Measurements from ENCODE around the gene PCDHGA5. TPM values are rescaled to one million over a fixed set of nuclear protein-coding genes. Genes with fewer than 3 reads are reported as not detected.

Gene PCDHGA5
- total and polyA plus RNA-seq, 2 donors (not counting 1 experiment from before 2014, with no cell fraction given) = 1.4 to 2.6 TPM

DNA sequence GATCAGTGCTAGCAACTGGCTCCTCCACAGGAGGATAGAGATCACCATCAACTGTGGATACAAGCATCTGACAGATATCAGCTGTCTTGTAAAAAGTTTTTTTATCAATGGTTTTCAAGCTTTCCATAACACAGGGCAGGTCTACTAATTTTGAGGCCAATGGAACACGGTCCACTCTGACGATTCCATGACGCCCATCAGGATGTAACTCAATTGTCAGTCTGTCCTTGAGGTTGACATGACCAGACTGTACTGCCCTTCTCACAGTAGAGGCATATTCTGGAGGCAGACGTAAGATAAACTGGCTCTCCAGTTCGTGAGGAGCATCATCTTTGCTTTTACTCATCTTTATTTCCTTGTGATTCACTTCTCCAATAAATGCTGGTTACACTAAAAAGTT is 44.3 kb upstream of the PCDHGA5 start:
- Histone ChIP-seq H3K27ac (ENCODE audit: insufficient read depth, low read length) (no peak overlapping the region), H3K79me2 (ENCODE audit: control insufficient read depth, insufficient read depth, low read length) (peaks cover 25% of the 10 kb centered on the region), H3K4me1 (ENCODE audit: control insufficient read depth, extremely low read depth, insufficient read depth, low read length) (no peaks in the 10 kb centered on the region), H3K27me3 (ENCODE audit: control insufficient read depth, insufficient read depth, low read length) (no peaks in the 10 kb centered on the region), H3K9me3 (ENCODE audit: control insufficient read depth, insufficient read depth, low read depth, low read length) (peaks cover 12% of the 10 kb centered on the region), H3K36me3 (ENCODE audit: control insufficient read depth, insufficient read depth, low read length) (peaks cover 5% of the 10 kb centered on the region), H4K20me1 (ENCODE audit: control insufficient read depth, extremely low read depth, insufficient read depth, low read length) (no peaks in the 10 kb centered on the region), H3K9ac (ENCODE audit: insufficient read depth, low read length) (no peak overlapping the region), H2AFZ (ENCODE audit: low read length) (no peak overlapping the region), H3K4me3 (replicated peaks in 1 of 4; ENCODE audit: control extremely low read depth in 1 of 4, insufficient read depth in 1 of 4, low read depth in 3 of 4, low read length in 4 of 4) (peak overlapping the region; percentile 89 to 99 (median 93)), H3K4me2 (ENCODE audit: extremely low read depth, insufficient read depth, low read length) (peak overlapping the region; percentile 63)
- TF ChIP-seq, protein P1, sequence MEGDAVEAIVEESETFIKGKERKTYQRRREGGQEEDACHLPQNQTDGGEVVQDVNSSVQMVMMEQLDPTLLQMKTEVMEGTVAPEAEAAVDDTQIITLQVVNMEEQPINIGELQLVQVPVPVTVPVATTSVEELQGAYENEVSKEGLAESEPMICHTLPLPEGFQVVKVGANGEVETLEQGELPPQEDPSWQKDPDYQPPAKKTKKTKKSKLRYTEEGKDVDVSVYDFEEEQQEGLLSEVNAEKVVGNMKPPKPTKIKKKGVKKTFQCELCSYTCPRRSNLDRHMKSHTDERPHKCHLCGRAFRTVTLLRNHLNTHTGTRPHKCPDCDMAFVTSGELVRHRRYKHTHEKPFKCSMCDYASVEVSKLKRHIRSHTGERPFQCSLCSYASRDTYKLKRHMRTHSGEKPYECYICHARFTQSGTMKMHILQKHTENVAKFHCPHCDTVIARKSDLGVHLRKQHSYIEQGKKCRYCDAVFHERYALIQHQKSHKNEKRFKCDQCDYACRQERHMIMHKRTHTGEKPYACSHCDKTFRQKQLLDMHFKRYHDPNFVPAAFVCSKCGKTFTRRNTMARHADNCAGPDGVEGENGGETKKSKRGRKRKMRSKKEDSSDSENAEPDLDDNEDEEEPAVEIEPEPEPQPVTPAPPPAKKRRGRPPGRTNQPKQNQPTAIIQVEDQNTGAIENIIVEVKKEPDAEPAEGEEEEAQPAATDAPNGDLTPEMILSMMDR (conservative IDR thresholded peaks at IDR 0.05 in 1 of 2, IDR thresholded peaks at IDR 0.05 in 1 of 2; ENCODE audit: low read depth in 1 of 2, low read length in 2 of 2) = no peak
- no peak for TF ChIP-seq EZH2 (IDR thresholded peaks at IDR 0.05; ENCODE audit: low read length, missing control alignments)
- DNase-seq (ENCODE audit: low read depth in 2 of 2) = no peak

DNA sequence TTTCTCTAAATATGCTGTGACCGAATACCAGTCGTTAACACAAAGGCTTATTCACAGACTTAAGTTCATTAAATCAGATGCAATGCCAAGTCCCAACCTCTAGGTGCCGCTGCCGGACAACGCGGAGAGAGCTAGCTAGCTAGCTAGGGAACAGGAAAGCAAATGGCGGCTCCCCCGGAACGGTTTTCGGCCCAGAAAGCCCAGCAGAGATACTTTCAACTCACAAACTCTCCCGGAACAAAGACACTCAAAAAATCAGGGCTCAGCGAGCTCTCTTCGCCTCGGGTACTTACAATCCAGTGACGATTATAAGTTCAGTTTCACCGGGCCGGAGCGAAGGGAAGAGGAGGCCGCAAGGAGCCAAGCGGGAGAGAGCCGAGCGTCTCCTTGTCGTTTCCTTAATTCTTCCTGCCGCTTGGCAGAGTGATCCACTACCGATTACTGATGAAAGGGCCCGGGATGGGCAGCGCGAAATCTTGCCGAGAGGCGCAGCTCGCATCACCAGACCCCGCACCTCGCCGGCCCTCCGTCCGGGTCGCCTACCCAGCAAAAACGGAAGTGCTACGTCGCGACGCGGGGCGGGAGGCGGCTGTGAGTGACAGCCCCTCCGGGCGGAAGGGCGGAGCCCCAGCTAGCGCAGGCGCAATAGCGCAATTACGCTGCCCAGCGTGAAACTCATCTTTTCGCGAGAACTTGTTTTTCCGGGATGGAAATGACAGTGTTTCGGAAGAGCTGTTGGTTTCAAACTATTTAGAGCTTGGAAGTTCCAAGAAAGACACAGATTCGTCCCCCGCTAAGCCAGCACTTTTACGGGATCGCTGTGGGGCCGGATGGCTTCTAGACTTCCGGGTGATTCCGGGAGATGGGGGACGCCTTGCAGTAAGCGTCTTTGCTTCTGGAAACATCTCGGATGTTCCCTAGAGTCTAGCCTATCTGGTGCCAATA is 43.5 kb upstream of the PCDHGA5 start, which contains the start of gene TAF7:
Gene TAF7, minus strand, starts transcription at position 560 of the 945 bp plus-strand sequence. CDS start 740 bp downstream, outside the sequence.
- Histone ChIP-seq H3K4me3 (replicated peaks in 1 of 4; ENCODE audit: control extremely low read depth in 1 of 4, insufficient read depth in 1 of 4, low read depth in 3 of 4, low read length in 4 of 4) (peak within 1 kb of the TSS; percentile 89 to 99 (median 93)), H3K4me1 (ENCODE audit: control insufficient read depth, extremely low read depth, insufficient read depth, low read length) (no peaks in the 10 kb centered on the region), H2AFZ (ENCODE audit: low read length) (peak within 1 kb of the TSS; percentile 99), H3K79me2 (ENCODE audit: control insufficient read depth, insufficient read depth, low read length) (peaks cover 25% of the 10 kb centered on the region), H3K9ac (ENCODE audit: insufficient read depth, low read length) (peak within 1 kb of the TSS; percentile 93), H3K36me3 (ENCODE audit: control insufficient read depth, insufficient read depth, low read length) (peaks cover 5% of the 10 kb centered on the region), H3K27ac (ENCODE audit: insufficient read depth, low read length) (peak within 1 kb of the TSS; percentile 100), H3K4me2 (ENCODE audit: extremely low read depth, insufficient read depth, low read length) (peak within 1 kb of the TSS; percentile 73), H3K9me3 (ENCODE audit: control insufficient read depth, insufficient read depth, low read depth, low read length) (peaks cover 12% of the 10 kb centered on the region), H3K27me3 (ENCODE audit: control insufficient read depth, insufficient read depth, low read length) (no peaks in the 10 kb centered on the region), H4K20me1 (ENCODE audit: control insufficient read depth, extremely low read depth, insufficient read depth, low read length) (no peaks in the 10 kb centered on the region)
- DNase-seq (ENCODE audit: low read depth in 2 of 2) = peak; percentile 88 to 95
- no peak for TF ChIP-seq EZH2 (IDR thresholded peaks at IDR 0.05; ENCODE audit: low read length, missing control alignments)
- TF ChIP-seq, protein P1 (conservative IDR thresholded peaks at IDR 0.05 in 1 of 2, IDR thresholded peaks at IDR 0.05 in 1 of 2; ENCODE audit: low read depth in 1 of 2, low read length in 2 of 2) = peak; percentile 79 to 95

DNA sequence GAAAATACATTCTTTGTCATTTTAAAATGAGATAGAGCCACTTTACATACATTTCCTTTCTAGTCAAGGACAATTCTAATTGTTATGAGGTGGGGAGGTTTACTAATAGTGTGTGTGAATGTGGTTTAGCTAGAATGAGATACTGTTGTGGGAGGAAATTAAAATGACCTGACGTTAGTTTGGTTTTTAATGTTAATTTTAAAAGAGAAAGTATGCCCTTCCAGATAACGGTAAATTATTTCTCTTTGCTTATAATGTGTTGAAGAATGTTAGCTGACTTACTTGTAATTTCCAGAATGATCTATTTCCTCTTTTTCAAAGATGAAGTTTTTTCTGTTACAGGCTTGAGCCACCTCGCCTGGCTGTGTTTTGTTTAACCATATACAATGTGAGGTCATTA is 41.7 kb upstream of the PCDHGA5 start:
- DNase-seq (ENCODE audit: low read depth in 2 of 2) = no peak
- H3K36me3 ChIP-seq (ENCODE audit: control insufficient read depth, insufficient read depth, low read length) = peaks cover 5% of the 10 kb centered on the region
- H3K27me3 ChIP-seq (ENCODE audit: control insufficient read depth, insufficient read depth, low read length) = no peaks in the 10 kb centered on the region
- no peak overlapping the region for H2AFZ ChIP-seq (ENCODE audit: low read length)
- no peak for TF ChIP-seq EZH2 (IDR thresholded peaks at IDR 0.05; ENCODE audit: low read length, missing control alignments)
- TF ChIP-seq, protein P1 (conservative IDR thresholded peaks at IDR 0.05 in 1 of 2, IDR thresholded peaks at IDR 0.05 in 1 of 2; ENCODE audit: low read depth in 1 of 2, low read length in 2 of 2) = no peak
- H3K4me2 ChIP-seq (ENCODE audit: extremely low read depth, insufficient read depth, low read length) = no peak overlapping the region
- no peak overlapping the region for H3K27ac ChIP-seq (ENCODE audit: insufficient read depth, low read length)
- H3K9me3 ChIP-seq (ENCODE audit: control insufficient read depth, insufficient read depth, low read depth, low read length) = peaks cover 12% of the 10 kb centered on the region
- peaks cover 23% of the 10 kb centered on the region for H3K79me2 ChIP-seq (ENCODE audit: control insufficient read depth, insufficient read depth, low read length)
- no peak overlapping the region for H3K9ac ChIP-seq (ENCODE audit: insufficient read depth, low read length)
- no peaks in the 10 kb centered on the region for H3K4me1 ChIP-seq (ENCODE audit: control insufficient read depth, extremely low read depth, insufficient read depth, low read length)
- no peak overlapping the region for H3K4me3 ChIP-seq (replicated peaks in 1 of 4; ENCODE audit: control extremely low read depth in 1 of 4, insufficient read depth in 1 of 4, low read depth in 3 of 4, low read length in 4 of 4)
- no peaks in the 10 kb centered on the region for H4K20me1 ChIP-seq (ENCODE audit: control insufficient read depth, extremely low read depth, insufficient read depth, low read length)
